Activated naive CD4-positive, alpha-beta T cell treated with Interleukin-2 at 50 U/mL for 16 hours (primary cell): ENCODE results near the gene ACTRT2.

Experiments
- DNase-seq: peaks from one replicate; pipeline ENCODE4 v3.0.0-alpha.2; 2020

Gene ACTRT2

GRCh38 chr1:3033040-3033789, 11.9 kb downstream of the ACTRT2 start:
- DNase-seq, result peak; percentile 3

GRCh38 chr1:3033790-3034090, 12.5 kb downstream of the ACTRT2 start:
- DNase-seq, result no peak

GRCh38 chr1:3034162-3034561, 12.9 kb downstream of the ACTRT2 start:
- DNase-seq, result no peak

GRCh38 chr1:3034728-3035562, 13.7 kb downstream of the ACTRT2 start:
- no peak for DNase-seq

- DNase-seq, result no peak
These were observed 14.5 kb downstream of the ACTRT2 start for GRCh38 chr1:3035563-3036446.

GRCh38 chr1:3036447-3037280, 15.4 kb downstream of the ACTRT2 start:
- DNase-seq, result no peak

- no peak for DNase-seq
These were observed 16.2 kb downstream of the ACTRT2 start for GRCh38 chr1:3037281-3038040.

- DNase-seq, result no peak
These were observed 16.9 kb downstream of the ACTRT2 start for GRCh38 chr1:3038113-3038551.

- DNase-seq, result no peak
These were observed 17.4 kb downstream of the ACTRT2 start for GRCh38 chr1:3038571-3039181.

- no peak for DNase-seq
These were observed 18.7 kb downstream of the ACTRT2 start for GRCh38 chr1:3040004-3040403.

GRCh38 chr1:3042481-3042880, 21.2 kb downstream of the ACTRT2 start:
- DNase-seq, result no peak

GRCh38 chr1:3049164-3049563, 27.9 kb downstream of the ACTRT2 start:
- DNase-seq, result no peak

- no peak for DNase-seq
These were observed 28.6 kb downstream of the ACTRT2 start for GRCh38 chr1:3049905-3050304.

GRCh38 chr1:3050603-3051002, 29.3 kb downstream of the ACTRT2 start:
- DNase-seq, result no peak

- DNase-seq, result no peak
These were observed 30.3 kb downstream of the ACTRT2 start for GRCh38 chr1:3051270-3052268.

- DNase-seq, result no peak
These were observed 31.2 kb downstream of the ACTRT2 start for GRCh38 chr1:3052501-3052900.

- no peak for DNase-seq
These were observed 32.2 kb downstream of the ACTRT2 start for GRCh38 chr1:3053366-3053980.

- DNase-seq, result no peak
These were observed 32.7 kb downstream of the ACTRT2 start for GRCh38 chr1:3053986-3054385.

- DNase-seq, result no peak
These were observed 33.2 kb downstream of the ACTRT2 start for GRCh38 chr1:3054474-3054873.
